Thyroid gland (tissue), 4 donors: Measurements from ENCODE around the gene CDHR1.

Experiments used
- CTCF ChIP-seq, 6 experiments: fragments of 200-600 bp in 3 of 6; fragments of 450-650 bp in 3 of 6; sonication (generic) in 3 of 6; IDR thresholded peaks; one replicate each; pipeline ENCODE4 v1.5.1; 2016 to 2019; ENCODE audit warnings: antibody characterized with exemption in 6 of 6, mild to moderate bottlenecking in 2 of 6, inconsistent platforms in 1 of 6, moderate library complexity in 1 of 6
- POLR2A ChIP-seq, 2 donors: fragments of 450-650 bp; IDR thresholded peaks; one replicate each; pipeline ENCODE4 v1.6.1; 2017; ENCODE audit warnings: antibody characterized with exemption in 2 of 2, mild to moderate bottlenecking in 2 of 2, moderate library complexity in 1 of 2

- TF ChIP-seq CTCF (IDR thresholded peaks at IDR 0.05) (peak in 5 of 6 experiments; percentile 53 to 78 (median 68)), POLR2A (IDR thresholded peaks at IDR 0.05) (no peak)
Measured at GRCh38 chr10:84205049-84205852, 10.9 kb downstream of the CDHR1 start.
